ENCODE measurements around the gene YEATS2.

The YEATS2 gene

DNA sequence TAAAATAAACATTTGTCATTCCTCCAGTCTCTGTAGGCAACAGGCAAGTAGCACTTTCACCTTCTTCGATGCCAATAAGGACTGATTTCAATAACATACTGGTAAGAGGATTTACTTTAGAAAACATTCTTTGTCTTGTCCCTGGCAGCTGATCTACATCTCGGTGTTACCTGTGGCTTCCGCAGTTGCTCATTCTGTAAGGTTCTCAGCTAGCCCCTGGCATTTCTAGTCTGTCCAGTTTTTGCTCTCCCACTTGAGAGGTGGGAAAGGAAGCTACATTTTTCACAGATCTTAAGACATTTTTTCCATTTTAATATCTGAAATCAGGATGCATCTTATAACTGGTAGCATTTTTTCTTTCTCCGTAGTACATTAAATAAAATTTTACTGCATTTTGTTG is 147.5 kb downstream of the YEATS2 start:
- no peak for DNase-seq

DNA sequence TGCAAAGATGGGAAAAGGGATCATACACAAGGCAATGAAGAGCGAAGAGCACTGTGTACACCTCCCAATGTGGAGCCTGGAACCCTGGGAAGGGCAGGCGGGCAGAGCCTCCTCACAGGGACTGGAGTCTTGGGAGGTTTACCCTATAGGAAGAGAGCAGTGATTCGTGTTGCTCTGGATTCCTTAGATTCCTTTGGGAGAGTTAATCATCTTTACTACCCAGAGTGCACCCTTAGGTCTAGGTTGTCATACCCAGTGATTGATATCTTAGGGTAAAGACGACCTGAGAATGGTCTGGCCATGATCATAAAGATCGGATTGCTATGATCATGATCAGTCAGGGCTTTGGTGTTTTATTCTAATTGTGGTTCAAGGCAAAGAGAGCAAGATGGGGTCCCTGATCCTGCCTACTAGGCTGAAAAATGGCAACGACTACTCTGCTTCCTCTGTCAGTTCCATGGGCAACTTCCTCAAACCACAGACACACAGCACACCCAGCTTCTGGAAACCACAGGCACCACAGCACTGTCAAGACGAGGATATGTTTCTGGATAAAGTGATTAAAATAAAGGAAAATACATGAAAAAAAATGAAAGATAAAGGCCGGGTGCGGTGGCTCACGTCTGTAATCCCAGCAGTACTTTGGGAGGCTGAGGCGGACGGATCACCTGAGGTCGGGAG is 148.2 kb downstream of the YEATS2 start:
- no peak for DNase-seq

DNA sequence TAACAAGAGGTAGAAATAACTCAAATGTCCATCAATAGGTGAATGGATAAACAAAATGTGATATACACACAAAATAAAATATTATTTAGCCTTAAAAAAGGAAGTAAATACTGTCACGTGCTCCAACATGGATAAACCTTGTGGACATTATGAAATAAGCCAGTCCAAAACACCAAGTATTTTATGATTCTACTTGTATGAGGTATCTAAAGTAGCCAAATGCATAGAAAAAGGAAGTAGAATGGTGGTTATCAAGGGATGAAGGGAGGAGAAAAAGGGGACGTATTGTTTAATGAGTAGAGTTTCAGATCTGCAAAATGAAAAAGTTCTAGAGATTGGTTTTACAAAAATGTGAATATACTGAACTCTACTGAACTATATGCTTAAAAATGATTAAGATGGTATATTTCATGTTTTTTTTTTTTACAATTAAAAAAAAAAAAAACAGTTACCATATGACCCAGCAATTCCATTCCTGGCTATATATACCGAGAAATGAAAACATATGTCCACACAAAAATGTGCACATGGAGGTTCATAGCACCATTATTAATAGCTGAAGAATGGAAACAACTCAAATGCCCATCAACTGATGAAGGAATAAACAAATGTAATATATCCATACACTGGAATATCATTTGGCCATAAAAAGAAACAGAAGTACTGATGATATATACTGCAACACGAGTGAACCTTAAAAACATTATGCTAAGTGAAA is 156.9 kb downstream of the YEATS2 start:
- no peak for DNase-seq

DNA sequence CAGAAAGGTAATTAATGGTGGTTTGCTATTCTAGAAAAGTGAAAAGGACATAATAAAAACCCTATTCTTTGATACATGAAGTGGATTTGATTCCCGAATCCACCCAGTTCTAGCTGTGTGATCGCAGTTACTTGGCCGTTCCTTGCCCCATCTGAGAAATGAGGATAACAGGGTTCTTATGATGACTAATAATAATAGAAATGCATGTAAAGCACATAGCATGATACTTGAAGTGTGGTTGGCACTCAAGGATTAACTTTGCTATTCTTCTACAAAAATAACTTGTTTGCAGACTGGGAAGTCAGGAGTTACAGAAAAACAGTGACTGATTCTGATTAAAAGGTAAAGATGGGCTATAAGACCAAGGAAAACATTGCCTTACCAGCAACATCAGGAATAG is 160.3 kb downstream of the YEATS2 start:
- DNase-seq = no peak

Data from stimulated activated CD4-positive, alpha-beta T cell treated with anti-CD3 and anti-CD28 coated beads, Interleukin-2, amount 100 ng/mL, for 48 hours (primary cell).